GM13977 (cell line): ENCODE data around the gene ADI1.

Experiments
- DNase-seq: peaks from one replicate; pipeline ENCODE4 v3.0.0; 2012; ENCODE audit warnings: low spot score
- CTCF ChIP-seq: IDR thresholded peaks from 2 replicates; pipeline ENCODE4 v1.5.1; 2012; ENCODE audit warnings: mild to moderate bottlenecking, control low read depth; ENCODE audit not compliant: insufficient read depth; ENCODE audit errors: extremely low read depth, missing control alignments
- in situ Hi-C: fragments of 300-500 bp; cut with MboI; formaldehyde crosslinking; loops from one replicate; pipeline ENCODE4 v1.12.0; 2022; ENCODE audit warnings: low sequenced_read_pairs, low pct_unique_long_range_greater_than_20kb, mixed read lengths, inconsistent platforms; ENCODE audit not compliant: unreplicated experiment

The ADI1 gene

GRCh38 chr2:3483986-3484960 is 35.1 kb downstream of the ADI1 start:
- no peak for TF ChIP-seq CTCF
- in situ Hi-C loops = no loop called here
- no peak for DNase-seq

GRCh38 chr2:3483227-3483985 is 35.9 kb downstream of the ADI1 start:
- in situ Hi-C loops = no loop called here
- TF ChIP-seq CTCF = no peak
- DNase-seq = no peak

- no peak for DNase-seq
- no peak for TF ChIP-seq CTCF
- in situ Hi-C loops = no loop called here
These were observed 36.9 kb downstream of the ADI1 start for GRCh38 chr2:3482363-3482821.

GRCh38 chr2:3481736-3482362 is 37.5 kb downstream of the ADI1 start:
- in situ Hi-C loops = no loop called here
- no peak for DNase-seq
- TF ChIP-seq CTCF = no peak

DNA sequence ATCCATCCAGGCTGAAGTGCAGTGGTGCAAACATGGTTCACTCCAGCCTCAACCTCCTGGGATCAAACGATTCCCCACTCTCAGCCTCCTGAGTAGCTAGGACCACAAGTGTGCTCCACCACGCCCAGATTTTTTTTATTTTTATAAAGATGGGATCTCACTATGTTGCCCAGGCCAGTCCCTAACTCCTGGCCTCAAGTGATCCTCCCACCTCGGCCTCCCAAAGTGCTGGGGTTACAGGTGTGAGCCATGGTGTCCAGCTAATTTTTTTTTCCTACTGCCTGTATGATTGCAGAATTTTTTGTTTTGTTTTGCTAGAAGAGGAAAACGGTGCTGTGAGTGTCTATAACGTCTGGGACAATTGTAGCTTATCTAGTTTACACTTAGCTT is 38.3 kb downstream of the ADI1 start:
- no peak for TF ChIP-seq CTCF
- in situ Hi-C loops = no loop called here
- no peak for DNase-seq

DNA sequence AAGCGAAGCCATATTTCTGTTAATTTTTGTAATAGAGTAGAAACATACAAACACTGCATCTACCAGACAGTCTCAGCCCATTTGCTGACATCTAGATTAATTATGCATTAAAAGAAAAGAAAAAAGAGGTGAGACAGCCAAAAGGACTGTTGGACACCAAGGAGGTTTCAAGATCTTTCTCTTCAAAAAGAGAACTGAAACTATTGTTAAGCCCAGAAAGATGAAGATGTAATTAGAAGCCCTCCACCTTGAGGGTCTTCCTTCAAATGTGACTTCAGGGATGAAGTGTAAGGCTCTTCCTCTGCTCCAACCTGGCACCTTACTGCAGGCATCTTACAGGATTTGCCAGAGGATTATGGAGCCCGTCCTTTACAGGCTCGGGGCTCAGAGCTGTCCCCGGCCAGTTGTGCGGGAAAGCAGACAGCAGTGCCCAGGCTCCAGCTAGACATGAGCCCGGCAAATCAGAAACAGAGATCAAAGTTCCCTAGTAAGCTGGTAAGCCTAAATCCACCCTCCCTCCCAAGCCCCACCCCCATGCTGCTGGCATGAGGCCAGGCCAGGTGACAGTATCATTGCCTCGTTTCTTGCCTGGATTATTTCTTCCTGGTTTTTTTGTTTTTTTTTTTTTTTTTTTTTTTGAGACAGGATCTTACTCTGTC is 38.9 kb downstream of the ADI1 start:
- in situ Hi-C loops = no loop called here
- DNase-seq = no peak
- no peak for TF ChIP-seq CTCF
